Neural cell (in vitro differentiated cells): Measurements from ENCODE around the gene GPR26.

ENCODE experiments used
- RAD21 ChIP-seq: fragments of 450-650 bp; conservative IDR thresholded peaks from 2 replicates; pipeline ENCODE4 v1.6.1; 2014; ENCODE audit warnings: antibody characterized with exemption, mild to moderate bottlenecking, moderate library complexity
- TF ChIP-seq, protein P1 (sequence below): fragments of 450-650 bp; IDR thresholded peaks from 2 replicates; pipeline ENCODE4 v1.5.1; 2014; ENCODE audit warnings: antibody characterized with exemption, mild to moderate bottlenecking, moderate library complexity; ENCODE audit not compliant: poor library complexity, severe bottlenecking

DNA sequence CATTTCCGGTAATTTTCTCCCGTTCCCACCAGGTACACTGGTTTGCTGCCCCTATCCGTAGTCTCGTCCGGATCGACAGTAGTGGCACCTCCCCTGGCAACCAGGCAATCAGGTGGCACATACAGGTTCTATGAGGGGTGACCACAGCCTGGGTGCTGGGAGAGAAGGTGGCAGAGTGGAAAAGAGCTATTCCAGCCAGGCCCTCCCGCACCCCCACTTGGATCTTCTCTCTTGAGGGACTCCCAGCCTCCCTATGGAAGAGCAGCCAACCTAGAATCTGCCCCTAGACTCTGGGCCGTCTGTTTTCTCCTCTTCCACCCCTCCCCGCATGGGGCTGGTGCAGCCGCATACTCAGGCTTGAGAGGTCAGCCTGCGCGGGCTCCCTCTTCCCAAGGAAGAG, 58.6 kb downstream of the GPR26 start:
- TF ChIP-seq, protein P1, sequence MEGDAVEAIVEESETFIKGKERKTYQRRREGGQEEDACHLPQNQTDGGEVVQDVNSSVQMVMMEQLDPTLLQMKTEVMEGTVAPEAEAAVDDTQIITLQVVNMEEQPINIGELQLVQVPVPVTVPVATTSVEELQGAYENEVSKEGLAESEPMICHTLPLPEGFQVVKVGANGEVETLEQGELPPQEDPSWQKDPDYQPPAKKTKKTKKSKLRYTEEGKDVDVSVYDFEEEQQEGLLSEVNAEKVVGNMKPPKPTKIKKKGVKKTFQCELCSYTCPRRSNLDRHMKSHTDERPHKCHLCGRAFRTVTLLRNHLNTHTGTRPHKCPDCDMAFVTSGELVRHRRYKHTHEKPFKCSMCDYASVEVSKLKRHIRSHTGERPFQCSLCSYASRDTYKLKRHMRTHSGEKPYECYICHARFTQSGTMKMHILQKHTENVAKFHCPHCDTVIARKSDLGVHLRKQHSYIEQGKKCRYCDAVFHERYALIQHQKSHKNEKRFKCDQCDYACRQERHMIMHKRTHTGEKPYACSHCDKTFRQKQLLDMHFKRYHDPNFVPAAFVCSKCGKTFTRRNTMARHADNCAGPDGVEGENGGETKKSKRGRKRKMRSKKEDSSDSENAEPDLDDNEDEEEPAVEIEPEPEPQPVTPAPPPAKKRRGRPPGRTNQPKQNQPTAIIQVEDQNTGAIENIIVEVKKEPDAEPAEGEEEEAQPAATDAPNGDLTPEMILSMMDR = no peak
- no peak for TF ChIP-seq RAD21
